ENCODE results near the gene CENPB. TPM values are rescaled to one million over a fixed set of nuclear protein-coding genes. Genes with fewer than 3 reads are reported as not detected.

The CENPB gene
- 70.1 and 101 TPM in 2 replicates for total RNA-seq

GRCh38 chr20:3786665-3787323 lies at the start of gene CENPB:
Gene CENPB, minus strand, starts transcription at chr20:3786740. Its CDS starts 257 bp downstream, at chr20:3786483.

GRCh38 chr20:3820048-3820900 lies 33.7 kb upstream of the CENPB start, which contains the start of gene AP5S1:
Gene AP5S1, plus strand, starts transcription at chr20:3820547. Its CDS starts 1,571 bp downstream, at chr20:3822118.

GRCh38 chr20:3795511-3796468 lies 9.2 kb upstream of the CENPB start, which contains the start of gene CDC25B:
Gene CDC25B, plus strand, starts transcription at chr20:3796310. Its CDS starts 222 bp downstream, at chr20:3796532.

GRCh38 chr20:3781153-3781910 lies 5.2 kb downstream of the CENPB start, which contains the start of gene SPEF1:
Gene SPEF1, minus strand, starts transcription at chr20:3781448. Its CDS starts 161 bp downstream, at chr20:3781287.

GRCh38 chr20:3767427-3768341 lies 18.9 kb downstream of the CENPB start, which contains the start of gene ADISSP:
Gene ADISSP, minus strand, starts transcription at chr20:3767753. Its CDS starts 7,653 bp downstream, at chr20:3760100.

Other genes starting within 250 kb of the CENPB start
- gene GFRA4, start 123.3 kb downstream of the CENPB start, total RNA-seq, result not detected in 2 replicates
- gene ADAM33, start 104.7 kb downstream of the CENPB start, total RNA-seq, result 21.9 and 44.4 TPM in 2 replicates
- gene SIGLEC1, start 74.1 kb downstream of the CENPB start, total RNA-seq, result under 0.01 TPM in 1 of 2 replicates, not detected in the other
- 0.14 and 0.46 TPM in 2 replicates for gene HSPA12B, start 54.1 kb downstream of the CENPB start, total RNA-seq
- 15.1 and 16.5 TPM in 2 replicates for gene ADISSP, start 19.0 kb downstream of the CENPB start, total RNA-seq
- gene SPEF1, start 5.3 kb downstream of the CENPB start, total RNA-seq, result 0.14 and 0.28 TPM in 2 replicates
- gene CDC25B, start 9.6 kb upstream of the CENPB start, total RNA-seq, result 18.9 and 20.5 TPM in 2 replicates
- 13.5 and 15.9 TPM in 2 replicates for gene AP5S1, start 33.8 kb upstream of the CENPB start, total RNA-seq
- gene MAVS, start 60.1 kb upstream of the CENPB start, total RNA-seq, result 12.5 and 16.9 TPM in 2 replicates
- 43.9 and 52.4 TPM in 2 replicates for gene PANK2, start 102.6 kb upstream of the CENPB start, total RNA-seq
- 13.5 and 15.4 TPM in 2 replicates for gene RNF24, start 228.8 kb upstream of the CENPB start, total RNA-seq

All from smooth muscle cell of bladder (primary cell).